HG03097 (cell line): ENCODE data around the gene HACD3.
"Not testable (repeated sequence)": the region's sequence is repeated elsewhere in the genome, so short reads cannot be mapped to it uniquely, and the experiment has no call there.

ENCODE experiments used
- ATAC-seq: cut with Tn5 transposase; IDR thresholded peaks from one replicate; pipeline ENCODE4 v1.9.1; 2021; ENCODE audit not compliant: unreplicated experiment, low FRiP score

HACD3 gene

GRCh38 chr15:65547841-65548240 lies 17.6 kb downstream of the HACD3 start:
- no peak for ATAC-seq

GRCh38 chr15:65549288-65549687 lies 19.0 kb downstream of the HACD3 start:
- not testable (repeated sequence) for ATAC-seq

GRCh38 chr15:65550681-65551098 lies 20.4 kb downstream of the HACD3 start:
- no peak for ATAC-seq

GRCh38 chr15:65551183-65551582 lies 20.9 kb downstream of the HACD3 start:
- no peak for ATAC-seq

GRCh38 chr15:65552851-65553250 lies 22.6 kb downstream of the HACD3 start:
- ATAC-seq = not testable (repeated sequence)

- no peak for ATAC-seq
Observed at GRCh38 chr15:65553691-65554090, 23.4 kb downstream of the HACD3 start.

- no peak for ATAC-seq
Observed at GRCh38 chr15:65556622-65557021, 26.4 kb downstream of the HACD3 start.

- no peak for ATAC-seq
Observed at GRCh38 chr15:65558336-65558735, 28.1 kb downstream of the HACD3 start.

- no peak for ATAC-seq
Observed at GRCh38 chr15:65558997-65559760, 28.9 kb downstream of the HACD3 start.

GRCh38 chr15:65559941-65560340 lies 29.7 kb downstream of the HACD3 start:
- no peak for ATAC-seq

- ATAC-seq = no peak
Observed at GRCh38 chr15:65561934-65562333, 31.7 kb downstream of the HACD3 start.

- no peak for ATAC-seq
Observed at GRCh38 chr15:65569728-65570127, 39.5 kb downstream of the HACD3 start.

GRCh38 chr15:65571971-65572370 lies 41.7 kb downstream of the HACD3 start:
- ATAC-seq = no peak

GRCh38 chr15:65576664-65577063 lies 46.4 kb downstream of the HACD3 start:
- ATAC-seq = no peak

- no peak for ATAC-seq
Observed at GRCh38 chr15:65577129-65577996, 47.1 kb downstream of the HACD3 start.

GRCh38 chr15:65578904-65579728 lies 48.9 kb downstream of the HACD3 start:
- no peak for ATAC-seq

GRCh38 chr15:65579762-65580161 lies 49.5 kb downstream of the HACD3 start:
- ATAC-seq = no peak

- no peak for ATAC-seq
Observed at GRCh38 chr15:65580287-65580686, 50.0 kb downstream of the HACD3 start.

GRCh38 chr15:65583701-65584100 lies 53.4 kb downstream of the HACD3 start:
- ATAC-seq = no peak

GRCh38 chr15:65584241-65584640 lies 54.0 kb downstream of the HACD3 start:
- ATAC-seq = no peak

- no peak for ATAC-seq
Observed at GRCh38 chr15:65587094-65587493, 56.8 kb downstream of the HACD3 start.
